ENCODE measurements around the gene SSH3.

DNA sequence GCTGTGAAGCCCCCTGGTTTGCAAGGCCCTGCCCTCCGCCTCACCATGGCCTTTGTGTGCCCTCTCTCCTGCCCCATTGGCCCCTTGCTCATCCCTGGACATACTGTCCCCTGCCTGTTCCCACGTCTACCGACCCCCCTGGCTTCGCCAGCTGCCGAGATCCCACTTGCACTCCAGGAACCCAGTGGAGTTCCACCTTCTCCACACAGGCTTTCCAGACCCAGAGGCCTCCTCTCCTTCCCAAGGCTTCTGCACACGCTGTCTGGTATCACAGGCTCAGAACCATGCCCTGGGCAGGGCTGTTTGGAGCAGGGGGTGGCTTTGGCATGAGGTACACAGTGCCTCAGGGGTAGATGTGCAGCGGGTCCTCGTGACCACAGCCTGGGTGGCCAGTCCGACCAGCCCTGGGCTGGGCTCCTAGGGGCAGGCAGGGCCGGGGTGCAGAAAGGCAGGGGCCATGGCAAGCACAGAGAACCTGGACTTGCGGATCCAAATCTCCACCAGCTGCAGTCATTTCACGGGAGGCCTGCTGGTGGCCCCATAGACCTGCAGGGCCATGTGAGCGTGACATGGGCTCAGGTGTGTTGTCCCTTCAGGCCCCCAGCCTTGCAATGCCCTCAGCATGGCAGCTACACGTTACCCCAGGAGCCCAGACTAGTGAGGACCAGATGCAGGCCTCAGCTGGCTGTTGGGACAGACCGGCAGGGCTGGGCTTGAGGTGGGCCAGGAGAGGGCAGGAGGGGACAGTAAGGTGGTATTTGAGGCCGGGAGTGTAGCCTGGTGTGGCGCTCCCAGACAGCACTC, 27.5 kb upstream of the SSH3 start:
- TF ChIP-seq POLR2A (IDR thresholded peaks at IDR 0.05; ENCODE audit: extremely low read depth, insufficient read length) = no peak
- TF ChIP-seq, protein P1, sequence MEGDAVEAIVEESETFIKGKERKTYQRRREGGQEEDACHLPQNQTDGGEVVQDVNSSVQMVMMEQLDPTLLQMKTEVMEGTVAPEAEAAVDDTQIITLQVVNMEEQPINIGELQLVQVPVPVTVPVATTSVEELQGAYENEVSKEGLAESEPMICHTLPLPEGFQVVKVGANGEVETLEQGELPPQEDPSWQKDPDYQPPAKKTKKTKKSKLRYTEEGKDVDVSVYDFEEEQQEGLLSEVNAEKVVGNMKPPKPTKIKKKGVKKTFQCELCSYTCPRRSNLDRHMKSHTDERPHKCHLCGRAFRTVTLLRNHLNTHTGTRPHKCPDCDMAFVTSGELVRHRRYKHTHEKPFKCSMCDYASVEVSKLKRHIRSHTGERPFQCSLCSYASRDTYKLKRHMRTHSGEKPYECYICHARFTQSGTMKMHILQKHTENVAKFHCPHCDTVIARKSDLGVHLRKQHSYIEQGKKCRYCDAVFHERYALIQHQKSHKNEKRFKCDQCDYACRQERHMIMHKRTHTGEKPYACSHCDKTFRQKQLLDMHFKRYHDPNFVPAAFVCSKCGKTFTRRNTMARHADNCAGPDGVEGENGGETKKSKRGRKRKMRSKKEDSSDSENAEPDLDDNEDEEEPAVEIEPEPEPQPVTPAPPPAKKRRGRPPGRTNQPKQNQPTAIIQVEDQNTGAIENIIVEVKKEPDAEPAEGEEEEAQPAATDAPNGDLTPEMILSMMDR (IDR thresholded peaks at IDR 0.05; ENCODE audit: low read depth, low read length) = no peak
- no peak for TF ChIP-seq MYC (IDR thresholded peaks at IDR 0.05; ENCODE audit: low read depth, low read length)

Measured in NB4 (cell line).